GM21619 (cell line): Measurements from ENCODE around the gene KLHL21.

ENCODE experiments used
- ATAC-seq: cut with Tn5 transposase; IDR thresholded peaks from one replicate; pipeline ENCODE4 v1.9.1; 2021; ENCODE audit not compliant: unreplicated experiment

The KLHL21 gene

DNA sequence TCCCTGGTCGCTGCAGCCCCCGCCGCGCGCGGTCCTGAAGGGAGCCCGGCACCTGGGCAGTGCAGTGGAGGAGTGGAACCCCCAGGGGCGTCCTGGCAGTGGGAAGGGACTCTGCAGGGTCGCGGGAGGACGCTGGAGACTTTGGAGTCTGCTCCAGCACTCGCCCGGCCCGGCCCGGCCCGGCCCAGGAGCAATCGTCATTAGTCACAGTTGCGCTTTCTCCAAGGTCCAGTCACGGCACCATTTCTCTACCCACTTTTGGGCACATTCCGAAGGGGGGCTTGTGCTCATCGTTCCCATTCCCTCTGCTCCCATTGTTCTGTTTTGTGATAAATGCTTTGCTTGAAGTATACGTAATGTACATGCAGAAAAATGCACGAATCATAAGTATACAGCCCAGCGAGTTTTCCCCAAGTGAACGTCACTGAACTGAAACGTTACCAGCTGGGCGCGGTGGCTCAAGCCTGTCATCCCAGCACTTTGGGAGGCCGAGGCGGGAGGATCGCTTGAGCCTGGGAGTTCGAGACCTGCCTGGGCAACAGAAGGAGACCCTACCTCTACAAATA, 23.0 kb upstream of the KLHL21 start:
- no peak for ATAC-seq

DNA sequence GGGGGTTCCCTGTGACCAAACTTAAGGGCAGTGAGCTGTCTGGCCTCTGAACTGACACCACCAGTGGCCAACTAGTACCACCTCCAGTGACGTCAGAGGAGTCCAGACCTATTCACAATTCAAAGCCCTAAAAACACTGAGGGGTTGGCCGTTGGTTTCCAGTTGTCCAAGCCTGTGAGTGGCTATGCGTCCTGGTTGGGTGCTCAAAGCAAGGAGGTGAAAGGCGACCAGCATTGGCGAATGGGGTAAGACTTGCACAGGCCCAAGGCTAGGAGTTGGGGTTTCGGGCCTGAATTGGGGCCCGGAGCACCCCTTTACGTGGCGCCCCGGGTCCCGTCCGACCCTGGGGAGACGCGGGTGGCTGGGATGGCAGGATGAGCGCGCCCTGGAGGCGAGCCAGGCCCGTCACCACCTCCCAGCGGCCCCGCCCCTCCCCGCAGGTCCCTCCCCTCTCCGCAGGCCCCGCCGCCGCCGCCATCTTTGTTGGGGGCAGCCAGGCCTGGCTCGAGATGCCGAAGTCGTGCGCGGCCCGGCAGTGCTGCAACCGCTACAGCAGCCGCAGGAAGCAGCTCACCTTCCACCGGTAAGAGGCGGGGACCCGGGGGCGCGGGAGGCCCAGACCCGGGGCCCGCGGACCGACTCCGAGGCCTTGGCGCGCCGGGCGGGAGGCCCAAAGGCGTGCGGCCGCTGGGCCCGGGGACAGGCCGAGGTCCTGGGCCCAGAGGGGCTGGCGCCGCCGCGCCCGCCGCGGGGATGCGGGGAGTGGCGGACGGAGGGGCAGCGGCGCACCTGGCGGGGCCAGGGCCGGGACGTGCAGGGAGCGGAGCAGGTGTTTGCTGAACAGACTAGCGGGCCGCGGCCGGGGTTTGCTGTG, 22.3 kb upstream of the KLHL21 start, which contains the start of gene THAP3:
TSS of gene THAP3 (plus strand) at position 159 of the 874 bp plus-strand sequence. CDS start at position 510, 351 bp downstream.
- ATAC-seq = peak; percentile 80

DNA sequence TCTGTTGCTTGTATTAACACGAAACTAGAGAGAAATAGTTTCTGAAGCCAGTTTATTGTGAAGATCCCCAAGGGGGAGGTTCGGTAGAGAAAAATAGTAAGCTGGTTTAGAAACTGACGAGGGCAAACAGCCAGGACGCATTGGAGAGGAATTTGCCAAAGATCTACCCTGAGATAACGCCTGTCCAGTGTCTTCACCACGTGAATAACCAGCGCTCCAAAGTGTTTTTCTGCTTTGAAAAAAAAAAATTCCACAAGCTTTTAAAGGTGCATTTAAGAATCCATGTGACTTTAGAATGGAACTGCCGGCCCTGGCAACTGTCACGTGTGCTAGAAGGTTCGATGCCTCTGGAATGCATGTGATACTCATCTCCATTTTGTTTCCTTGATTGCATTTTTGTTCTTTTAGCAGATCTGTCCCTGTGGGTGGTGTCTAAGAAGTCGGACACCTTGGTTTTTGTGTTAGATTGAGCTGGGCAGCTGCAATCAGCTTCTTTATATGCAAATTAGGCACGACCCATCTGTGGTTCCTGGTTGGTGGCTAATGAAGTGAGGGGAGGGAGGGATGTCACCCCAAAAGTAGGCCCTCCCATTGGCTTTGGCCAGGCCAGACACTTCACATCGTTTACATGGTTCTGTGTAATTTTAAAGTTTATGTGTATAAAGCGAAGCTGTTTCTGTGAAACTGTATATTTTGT, 20.7 kb upstream of the KLHL21 start:
- no peak for ATAC-seq

DNA sequence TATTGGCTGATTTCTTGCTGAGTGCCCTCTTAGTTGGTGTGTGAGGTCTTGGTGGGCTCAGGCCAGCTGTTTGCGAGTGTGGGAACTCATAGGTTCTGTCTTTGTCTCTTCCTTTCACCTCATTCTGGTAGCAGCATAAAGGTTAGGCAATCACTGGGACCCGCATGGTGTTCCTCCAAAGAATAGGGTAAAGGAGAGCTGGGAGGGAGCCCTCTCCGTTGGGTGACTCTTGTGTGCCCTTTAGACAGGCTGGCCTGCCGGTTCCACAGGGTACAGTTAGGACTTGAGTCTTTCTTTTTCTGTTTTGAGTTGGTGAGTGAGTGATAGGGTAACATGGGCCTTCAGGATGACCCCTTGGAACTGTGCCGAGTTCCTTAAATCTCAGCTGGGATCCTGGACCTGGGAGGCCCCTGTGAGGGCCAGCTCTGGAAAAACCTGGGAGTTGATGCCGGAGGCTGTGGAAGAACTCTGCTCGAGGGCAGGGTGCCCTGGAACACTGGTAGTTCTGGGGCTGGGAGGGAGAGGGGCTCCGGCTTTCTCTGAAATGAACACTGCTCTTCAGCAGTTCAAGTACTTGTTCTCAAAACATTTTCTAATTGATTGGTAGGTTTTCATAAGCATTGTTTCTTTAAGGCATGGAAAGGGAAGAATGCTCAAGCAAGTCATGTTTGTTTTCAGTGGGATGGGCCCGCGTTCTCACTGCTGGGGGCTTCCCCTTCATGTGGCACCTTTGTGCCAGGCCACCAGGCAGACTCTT, 19.9 kb upstream of the KLHL21 start:
- no peak for ATAC-seq

DNA sequence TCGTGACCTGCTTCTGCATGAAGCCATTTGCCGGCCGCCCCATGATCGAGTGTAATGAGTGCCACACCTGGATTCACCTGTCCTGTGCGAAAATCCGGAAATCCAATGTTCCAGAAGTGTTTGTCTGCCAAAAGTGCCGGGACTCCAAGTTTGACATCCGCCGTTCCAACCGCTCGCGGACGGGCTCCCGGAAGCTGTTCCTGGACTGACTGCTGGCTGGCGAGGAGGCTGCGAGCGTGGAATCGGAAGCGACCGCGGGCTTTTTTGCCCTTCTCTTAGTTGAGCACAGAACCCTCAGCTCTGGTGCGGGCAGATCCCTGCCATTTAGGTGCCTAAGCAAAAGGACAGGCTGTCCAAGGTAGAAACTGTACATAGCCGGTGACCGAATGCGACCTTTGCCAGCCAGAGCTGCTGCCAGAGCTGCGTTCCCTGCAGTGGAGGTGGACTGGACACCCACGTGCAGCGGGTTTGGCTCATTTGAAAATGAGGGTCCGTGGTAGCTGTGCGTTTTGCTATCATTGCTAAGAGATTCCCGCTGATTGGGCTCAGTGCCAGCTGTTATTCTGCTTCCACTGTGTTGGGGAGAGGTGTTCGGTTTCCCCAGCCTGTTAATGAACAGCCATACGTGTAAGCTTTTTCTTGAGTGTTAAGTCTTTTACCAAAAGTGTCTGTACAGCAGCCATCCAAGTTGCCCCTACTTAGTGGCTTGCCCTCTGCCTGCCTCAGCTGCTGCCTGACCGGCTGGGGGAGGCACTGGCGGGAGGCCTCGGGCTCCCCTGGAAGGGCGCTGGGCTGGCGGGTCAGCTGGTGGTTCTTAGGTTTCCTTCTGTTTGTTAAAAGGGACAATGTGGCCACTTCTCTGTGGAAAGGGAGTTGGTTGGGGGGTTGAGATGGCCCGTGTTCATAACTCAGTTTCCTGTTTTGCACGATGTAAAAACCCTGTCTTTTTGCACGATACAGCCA, 19.0 kb upstream of the KLHL21 start:
- no peak for ATAC-seq

DNA sequence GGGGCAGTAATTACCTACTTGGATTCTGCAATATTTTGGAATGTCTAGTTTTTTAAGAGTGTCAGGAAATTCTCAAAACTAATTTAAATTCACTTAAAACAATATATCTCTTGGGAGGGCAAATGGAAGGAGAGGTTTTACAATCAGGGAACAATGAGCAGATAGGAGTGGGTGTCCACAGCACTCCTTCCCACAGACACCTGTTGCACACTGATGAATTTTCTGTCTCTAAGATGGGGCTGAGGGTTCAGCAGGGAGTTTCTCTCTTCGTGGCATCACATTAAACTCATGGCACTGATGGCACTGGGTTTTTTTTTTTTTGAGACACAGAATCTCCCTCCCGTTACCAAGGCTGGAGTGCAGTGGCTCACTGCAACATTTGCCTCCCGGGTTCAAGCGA, 16.4 kb upstream of the KLHL21 start:
- no peak for ATAC-seq

DNA sequence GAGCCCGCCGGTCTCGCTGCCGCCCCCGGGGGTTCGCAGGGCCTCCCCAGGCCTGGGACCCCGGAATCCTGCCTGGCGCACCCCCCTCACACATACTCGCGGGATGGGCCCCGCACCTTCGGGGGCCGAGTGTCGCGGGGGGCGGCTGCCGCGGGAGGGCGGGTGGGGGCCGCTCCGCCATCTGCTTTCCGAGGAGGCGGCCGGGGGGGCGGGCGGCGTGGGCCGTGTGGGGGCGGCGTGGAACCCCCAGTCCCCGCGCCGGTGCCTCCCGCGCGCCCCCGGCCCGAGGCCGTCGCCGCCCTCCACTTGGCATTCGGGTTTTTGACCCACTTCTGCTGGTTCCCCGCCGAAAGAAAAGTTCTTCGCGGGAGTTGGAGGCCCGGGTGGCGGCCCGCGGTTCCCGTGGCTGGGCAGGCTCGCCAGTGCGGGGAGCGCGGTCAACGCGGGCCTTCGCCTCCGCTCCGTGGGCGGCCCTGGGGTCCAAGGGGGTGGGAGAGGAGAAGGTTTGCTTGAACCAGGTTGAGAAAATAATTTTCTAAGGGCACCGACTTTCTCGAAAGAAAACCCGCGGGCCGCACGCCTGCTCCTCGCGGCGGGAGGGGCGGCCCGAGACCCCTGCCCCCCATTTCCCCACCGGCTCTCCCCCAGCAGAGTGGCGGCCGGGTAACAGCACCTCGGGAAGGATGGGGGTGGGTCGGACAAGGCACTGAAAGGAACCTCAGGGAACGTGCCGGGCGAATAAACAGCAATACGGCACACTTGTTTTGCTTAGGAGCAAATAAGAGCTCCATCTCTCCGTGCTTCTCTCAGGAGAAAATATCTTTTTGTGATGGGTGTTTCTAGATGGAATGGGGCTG, 12.5 kb upstream of the KLHL21 start:
- no peak for ATAC-seq

DNA sequence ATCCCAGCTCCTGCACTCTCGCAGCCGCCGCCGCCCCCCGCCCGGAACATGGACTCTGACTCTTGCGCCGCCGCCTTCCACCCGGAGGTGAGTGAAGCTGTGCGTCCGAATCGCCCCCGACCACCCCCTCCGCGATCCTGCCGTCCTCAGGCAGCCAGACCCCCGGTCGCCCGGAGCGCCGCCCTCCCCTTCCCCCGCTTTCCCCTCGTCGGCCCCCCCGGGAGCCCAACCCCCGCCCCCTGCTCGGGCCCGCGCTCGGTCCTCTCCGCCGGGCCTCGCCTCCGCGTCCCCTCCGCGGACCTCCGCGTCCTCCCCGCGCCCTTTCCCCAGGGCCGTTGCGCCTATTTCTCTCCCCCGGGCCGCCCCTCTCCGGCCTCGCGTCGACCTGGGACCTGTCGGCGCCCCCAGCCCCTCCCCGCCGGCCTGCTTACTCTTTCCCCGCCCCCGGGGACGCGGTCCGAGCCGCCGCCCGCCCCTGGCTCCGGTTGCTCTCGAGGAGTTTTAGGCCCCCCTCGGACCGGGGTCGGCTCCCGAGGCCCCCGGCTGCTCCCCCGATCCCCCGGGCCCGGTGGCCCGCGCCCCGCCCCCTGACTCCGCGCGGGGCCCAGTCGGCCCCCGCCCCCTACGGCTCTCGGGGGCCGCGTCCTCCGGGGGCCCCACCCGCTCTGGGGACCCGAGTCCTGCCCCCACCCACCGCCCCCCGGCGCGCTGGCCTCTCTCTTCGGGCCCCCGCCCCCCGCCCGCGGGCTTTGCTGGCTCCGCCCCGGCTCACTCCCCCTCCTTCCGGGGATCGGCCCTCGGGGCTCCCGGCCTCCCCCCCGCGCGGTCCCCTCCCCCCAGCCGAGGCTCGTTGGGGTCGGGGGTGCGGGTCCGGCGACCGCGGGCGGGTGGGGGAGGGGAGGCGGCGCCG, 11.6 kb upstream of the KLHL21 start:
- no peak for ATAC-seq

DNA sequence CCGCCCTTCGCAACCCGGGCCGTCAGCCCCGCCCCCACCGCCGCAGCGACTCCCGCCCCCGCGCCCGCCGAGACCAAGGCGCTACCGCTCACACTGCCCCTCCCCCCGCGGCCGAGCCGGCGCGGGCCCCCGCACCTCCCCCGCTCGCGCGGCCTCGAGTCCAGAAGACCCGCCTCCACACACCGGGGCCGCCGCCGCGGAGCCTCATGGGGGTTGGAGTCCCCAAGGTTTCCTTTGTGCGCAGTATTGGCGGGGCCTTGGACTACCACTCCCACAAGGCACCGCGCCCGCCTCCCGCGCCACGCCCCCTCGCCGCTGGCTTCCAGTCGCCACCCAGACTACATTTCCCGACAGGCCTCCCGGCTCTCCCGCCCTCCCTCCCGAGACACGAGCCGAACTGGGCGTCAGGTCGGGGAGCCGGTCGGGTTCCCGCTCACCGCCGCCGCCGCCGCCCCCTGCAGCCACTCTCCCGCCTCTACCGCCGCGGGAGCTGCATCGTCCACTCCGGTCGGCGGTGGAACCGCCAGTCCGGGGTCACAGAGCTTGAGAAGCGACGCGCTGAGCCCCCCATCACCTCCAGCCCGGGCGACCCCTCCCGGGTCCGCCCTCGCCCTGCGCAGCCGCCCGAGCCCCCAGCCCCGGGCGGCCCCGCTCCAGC, 10.8 kb upstream of the KLHL21 start, which contains the start of gene PHF13:
TSS of gene PHF13 (plus strand) at position 371 of the 658 bp plus-strand sequence. CDS start 336 bp downstream, outside the sequence.
- peak; percentile 89 for ATAC-seq

DNA sequence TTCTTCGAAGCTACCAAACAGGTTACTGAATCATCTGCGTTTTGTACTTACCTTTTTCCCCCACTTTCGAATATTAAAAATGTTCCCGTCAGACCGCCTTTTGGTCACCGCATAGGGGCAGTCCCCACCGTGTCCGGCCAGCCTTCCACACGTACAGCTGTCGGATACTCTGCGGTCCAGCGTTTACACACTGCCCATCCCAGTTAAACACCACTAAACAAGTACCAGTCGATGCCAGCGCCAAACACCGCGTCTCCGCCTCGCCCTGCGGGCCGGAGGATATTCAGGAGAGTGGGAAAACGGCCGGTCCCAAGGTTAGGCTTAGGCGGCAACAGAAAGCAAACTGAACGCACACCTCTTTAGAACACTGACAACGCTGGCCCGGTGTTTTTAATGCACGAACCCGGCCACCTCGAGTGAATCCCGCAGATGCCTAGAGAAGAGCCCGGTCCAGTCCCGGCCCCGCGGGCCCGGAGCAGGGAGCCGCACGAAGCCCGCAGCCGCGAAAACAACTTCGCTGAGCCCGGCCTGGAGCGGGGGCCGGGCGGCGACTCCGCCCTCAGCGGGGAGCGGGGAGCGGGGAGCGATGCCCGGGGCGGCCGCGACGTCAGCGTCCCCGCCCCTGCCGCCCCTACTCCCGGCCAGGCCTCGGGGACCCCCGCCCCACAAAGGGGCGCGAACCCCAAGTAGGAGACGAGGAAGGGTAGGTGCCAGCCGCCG, 10.1 kb upstream of the KLHL21 start:
- peak; percentile 34 for ATAC-seq

DNA sequence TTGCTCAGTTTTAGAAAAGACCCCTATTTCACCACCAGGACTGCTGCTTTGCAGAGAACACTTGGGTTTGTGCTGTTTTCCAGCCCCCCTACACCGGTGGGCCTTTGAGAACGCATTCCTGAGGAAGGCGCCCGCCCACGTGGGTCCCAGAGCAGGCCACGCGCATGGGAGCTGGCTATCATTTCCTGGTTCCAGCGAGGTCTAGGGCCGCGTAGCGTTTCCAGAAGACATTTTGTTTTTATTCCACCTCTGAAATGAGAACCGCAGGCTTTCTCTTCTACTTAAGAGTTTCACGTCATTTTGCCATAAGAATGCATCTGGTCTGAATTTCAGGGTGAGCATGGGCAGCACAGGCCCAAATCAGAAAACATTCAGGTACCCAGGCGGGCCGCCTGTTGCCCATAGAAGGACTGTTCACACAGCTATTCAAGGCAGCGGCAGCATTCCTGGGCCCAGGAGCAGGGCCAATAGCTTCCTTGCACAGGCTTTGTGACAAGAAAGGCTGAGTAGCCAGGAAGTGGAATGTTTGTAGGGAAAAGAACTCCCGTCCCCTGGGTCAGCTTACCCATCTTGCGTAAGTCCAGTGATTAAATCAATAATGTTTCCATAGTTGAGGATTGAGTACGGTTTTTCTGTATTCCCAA, 1.4 kb upstream of the KLHL21 start:
- ATAC-seq = no peak

DNA sequence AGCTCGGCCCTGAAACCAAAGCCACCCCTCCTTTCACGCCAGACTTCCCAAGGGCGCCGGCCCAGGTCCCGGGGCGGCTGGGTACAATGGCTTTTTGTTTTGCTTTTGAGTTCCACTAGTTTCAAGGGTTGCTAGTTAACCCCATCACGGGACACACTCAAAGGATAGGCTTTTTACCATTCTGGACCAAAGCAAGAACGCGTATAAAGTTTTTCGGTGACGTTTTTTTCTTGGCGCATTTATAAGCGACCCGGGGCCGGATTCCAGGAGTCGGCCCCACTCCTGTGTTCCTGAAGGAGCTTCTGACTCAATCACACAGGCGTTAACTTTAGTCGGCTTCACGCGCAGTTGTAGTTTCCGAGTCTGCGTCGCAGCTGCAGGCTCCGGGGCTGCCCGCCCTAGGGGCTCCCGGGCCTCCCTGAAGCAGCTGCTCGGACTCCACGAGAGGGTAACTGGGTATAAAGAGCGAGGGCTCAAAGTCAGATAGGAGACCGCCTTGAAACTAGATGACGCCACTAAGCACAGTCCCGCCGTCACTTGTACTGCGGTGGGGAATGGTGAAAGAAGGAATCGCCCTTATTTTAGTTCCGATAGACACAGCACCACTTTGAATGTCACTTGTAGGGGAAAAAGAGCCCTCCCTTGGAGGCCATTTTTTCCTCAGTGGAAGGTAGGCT, 707 bp upstream of the KLHL21 start:
- ATAC-seq = peak; percentile 31

DNA sequence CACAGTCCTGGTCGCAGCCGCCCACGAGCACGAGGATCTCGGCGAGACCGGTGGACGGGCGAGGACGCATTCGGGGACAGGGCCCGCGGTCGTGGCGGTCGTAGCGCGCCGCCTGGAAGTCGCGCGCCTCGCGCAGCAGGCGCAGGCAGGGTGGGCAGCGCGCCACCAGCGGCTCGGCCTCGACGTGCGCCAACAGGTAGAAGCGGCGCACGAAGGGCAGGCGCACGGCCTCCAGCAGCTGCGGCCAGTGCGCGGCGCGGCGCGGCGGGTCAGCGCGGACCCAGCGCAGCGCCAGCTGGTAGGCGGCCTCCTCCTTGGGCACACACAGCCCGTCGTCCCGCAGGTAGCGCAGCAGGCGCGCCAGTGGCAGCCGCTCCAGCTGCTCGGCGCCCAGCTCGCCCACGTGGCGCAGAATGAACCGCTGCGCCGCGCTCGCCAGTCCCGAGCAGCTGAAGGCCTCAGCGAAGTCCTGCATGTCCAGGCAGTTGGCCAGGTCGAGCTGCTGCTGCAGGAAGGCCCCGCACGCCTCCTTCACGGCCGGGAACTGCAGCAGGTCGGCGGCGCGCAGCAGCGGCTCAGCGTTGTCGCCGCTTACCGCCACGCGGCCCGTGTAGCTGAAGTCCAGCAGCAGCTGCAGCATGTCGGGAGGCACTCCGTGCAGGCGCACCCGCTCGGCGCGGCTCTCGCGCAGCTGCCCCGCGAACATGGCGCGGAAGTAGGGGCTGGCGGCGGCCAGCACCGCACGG, 573 bp downstream of the KLHL21 start:
- ATAC-seq = peak; percentile 34

DNA sequence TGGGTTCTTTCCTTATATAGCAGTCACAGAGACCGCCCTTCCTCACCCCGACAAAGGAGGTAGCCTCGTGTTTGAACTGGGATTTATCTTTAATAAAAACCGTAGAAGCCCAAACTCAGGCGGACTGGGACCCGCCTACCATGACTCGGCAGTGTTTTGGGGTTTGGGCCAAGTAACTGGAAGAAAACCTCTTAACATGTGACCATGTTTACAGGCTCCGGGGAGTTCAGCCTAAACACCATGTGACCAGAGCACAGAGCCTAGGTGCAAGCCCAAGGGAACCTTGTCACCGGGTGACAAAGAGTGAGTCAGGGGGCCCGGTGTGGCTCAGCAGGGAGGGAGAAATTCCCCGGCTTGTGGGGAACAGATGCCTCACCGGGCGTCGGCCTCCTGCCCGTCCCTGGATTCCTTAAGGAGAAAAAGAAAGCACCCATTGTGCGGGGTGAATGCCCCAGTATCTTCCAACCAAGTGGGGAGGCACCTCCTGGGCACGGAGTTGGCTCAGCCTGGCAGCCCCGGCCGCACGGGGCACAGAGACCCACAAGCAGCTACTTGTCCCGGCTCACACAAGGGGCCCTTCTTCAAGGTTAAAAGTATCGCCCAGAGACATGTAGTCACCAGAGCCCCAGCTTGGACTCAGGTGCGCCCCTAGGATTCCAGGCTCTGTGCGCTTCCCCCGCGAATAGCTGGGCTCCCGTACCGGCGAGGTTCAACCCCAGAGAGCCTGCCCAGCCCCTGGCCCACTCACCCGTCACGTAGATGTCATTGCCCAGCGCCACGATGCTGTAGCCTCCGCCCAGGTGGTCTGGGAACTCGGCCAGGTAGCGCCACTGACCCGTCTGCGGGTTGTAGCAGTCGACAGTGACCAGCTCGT, 1.4 kb downstream of the KLHL21 start:
- ATAC-seq = peak; percentile 35
